ACC112 (cell line): Measurements from ENCODE around the gene IDE.

ENCODE experiments used
- H2AFZ ChIP-seq: fragments of 200-600 bp; sonication (generic); one replicate; pipeline ENCODE4 v1.6.0; 2017; ENCODE audit warnings: antibody characterized with exemption, low read length; ENCODE audit not compliant: unreplicated experiment
- H3K27ac ChIP-seq: fragments of 200-600 bp; sonication (generic); 2 replicates; pipeline ENCODE4 v1.5.1; 2014; ENCODE audit warnings: low read depth, mild to moderate bottlenecking, antibody characterized with exemption, low read length, moderate library complexity
- H3K27me3 ChIP-seq: fragments of 200-600 bp; sonication (generic); 2 replicates; pipeline ENCODE4 v1.6.1; 2014; ENCODE audit warnings: mild to moderate bottlenecking, antibody characterized with exemption, low read length, moderate library complexity, mixed read lengths; ENCODE audit not compliant: insufficient read depth
- H3K36me3 ChIP-seq: fragments of 200-600 bp; sonication (generic); 2 replicates; pipeline ENCODE4 v1.6.1; 2016; ENCODE audit warnings: mild to moderate bottlenecking, antibody characterized with exemption, low read length, moderate library complexity, mixed read lengths; ENCODE audit not compliant: insufficient read depth
- H3K4me1 ChIP-seq: fragments of 200-600 bp; sonication (generic); one replicate; pipeline ENCODE4 v1.6.1; 2016; ENCODE audit warnings: low read length, mixed read lengths; ENCODE audit not compliant: insufficient read depth, unreplicated experiment, control insufficient read depth
- H3K4me3 ChIP-seq: fragments of 200-600 bp; sonication (generic); 2 replicates; pipeline ENCODE4 v1.5.1; 2014; ENCODE audit warnings: mild to moderate bottlenecking, low read depth, low read length
- H3K79me2 ChIP-seq: fragments of 200-600 bp; sonication (generic); one replicate; pipeline ENCODE4 v1.6.0; 2016; ENCODE audit warnings: low read length; ENCODE audit not compliant: control insufficient read depth, unreplicated experiment, insufficient read depth

Gene IDE

GRCh38 chr10:92420546-92421275, 153.2 kb downstream of the IDE start:
- H3K79me2 ChIP-seq: no peaks in the 10 kb centered on the region
- H3K27ac ChIP-seq: no peak overlapping the region
- H3K36me3 ChIP-seq: no peaks in the 10 kb centered on the region
- no peaks in the 10 kb centered on the region for H3K4me1 ChIP-seq
- peak overlapping the region; percentile 70 for H3K4me3 ChIP-seq
- H2AFZ ChIP-seq: peak overlapping the region; percentile 75
- H3K27me3 ChIP-seq: peaks cover 20% of the 10 kb centered on the region

GRCh38 chr10:92419740-92420545, 153.9 kb downstream of the IDE start:
- H2AFZ ChIP-seq: peak overlapping the region; percentile 75
- H3K36me3 ChIP-seq: no peaks in the 10 kb centered on the region
- H3K4me3 ChIP-seq: peak overlapping the region; percentile 70
- H3K79me2 ChIP-seq: no peaks in the 10 kb centered on the region
- H3K27ac ChIP-seq: no peak overlapping the region
- no peaks in the 10 kb centered on the region for H3K4me1 ChIP-seq
- peaks cover 20% of the 10 kb centered on the region for H3K27me3 ChIP-seq

GRCh38 chr10:92418891-92419290, 155.0 kb downstream of the IDE start:
- no peaks in the 10 kb centered on the region for H3K79me2 ChIP-seq

GRCh38 chr10:92418221-92418620, 155.7 kb downstream of the IDE start:
- Histone ChIP-seq H2AFZ (no peak overlapping the region), H3K27me3 (peaks cover 20% of the 10 kb centered on the region), H3K4me1 (no peaks in the 10 kb centered on the region), H3K79me2 (no peaks in the 10 kb centered on the region), H3K27ac (no peak overlapping the region), H3K36me3 (no peaks in the 10 kb centered on the region), H3K4me3 (no peak overlapping the region)

More at GRCh38 chr10:92418891-92419290, 155.0 kb downstream of the IDE start:
- H3K36me3 ChIP-seq: no peaks in the 10 kb centered on the region
- no peak overlapping the region for H3K27ac ChIP-seq
- peaks cover 20% of the 10 kb centered on the region for H3K27me3 ChIP-seq
- H3K4me1 ChIP-seq: no peaks in the 10 kb centered on the region
- no peak overlapping the region for H3K4me3 ChIP-seq
- no peak overlapping the region for H2AFZ ChIP-seq

GRCh38 chr10:92413519-92413918, 160.4 kb downstream of the IDE start:
- no peak overlapping the region for H3K27ac ChIP-seq

GRCh38 chr10:92413011-92413410, 160.9 kb downstream of the IDE start:
- Histone ChIP-seq H3K27me3 (no peaks in the 10 kb centered on the region; the same call in 1 of the 2 replicates), H3K79me2 (no peaks in the 10 kb centered on the region), H3K27ac (no peak overlapping the region), H3K4me1 (no peaks in the 10 kb centered on the region), H3K4me3 (no peak overlapping the region), H2AFZ (no peak overlapping the region), H3K36me3 (no peaks in the 10 kb centered on the region)

More at GRCh38 chr10:92413519-92413918, 160.4 kb downstream of the IDE start:
- H3K4me3 ChIP-seq: no peak overlapping the region
- no peak overlapping the region for H2AFZ ChIP-seq
- H3K4me1 ChIP-seq: no peaks in the 10 kb centered on the region
- no peaks in the 10 kb centered on the region for H3K79me2 ChIP-seq
- H3K36me3 ChIP-seq: no peaks in the 10 kb centered on the region
- no peaks in the 10 kb centered on the region; the same call in 1 of the 2 replicates for H3K27me3 ChIP-seq

- no peak overlapping the region for H2AFZ ChIP-seq
- H3K27me3 ChIP-seq: no peaks in the 10 kb centered on the region; the same call in 1 of the 2 replicates
- peaks cover 6% of the 10 kb centered on the region for H3K4me1 ChIP-seq
- no peaks in the 10 kb centered on the region for H3K36me3 ChIP-seq
- no peaks in the 10 kb centered on the region for H3K79me2 ChIP-seq
- H3K4me3 ChIP-seq: no peak overlapping the region
- H3K27ac ChIP-seq: no peak overlapping the region
Observed at GRCh38 chr10:92411406-92411805, 162.5 kb downstream of the IDE start.

- Histone ChIP-seq H3K4me3 (no peak overlapping the region), H3K27ac (no peak overlapping the region), H3K36me3 (no peaks in the 10 kb centered on the region), H3K4me1 (peaks cover 6% of the 10 kb centered on the region), H2AFZ (no peak overlapping the region), H3K79me2 (no peaks in the 10 kb centered on the region), H3K27me3 (no peaks in the 10 kb centered on the region; the same call in 1 of the 2 replicates)
Observed at GRCh38 chr10:92410501-92410900, 163.4 kb downstream of the IDE start.

GRCh38 chr10:92408017-92408361, 165.9 kb downstream of the IDE start:
- H3K27me3 ChIP-seq: no peaks in the 10 kb centered on the region; the same call in 1 of the 2 replicates
- H3K36me3 ChIP-seq: no peaks in the 10 kb centered on the region
- H2AFZ ChIP-seq: no peak overlapping the region
- H3K27ac ChIP-seq: no peak overlapping the region
- no peaks in the 10 kb centered on the region for H3K79me2 ChIP-seq
- H3K4me1 ChIP-seq: peaks cover 6% of the 10 kb centered on the region
- no peak overlapping the region for H3K4me3 ChIP-seq

GRCh38 chr10:92407305-92408016, 166.4 kb downstream of the IDE start:
- H2AFZ ChIP-seq: no peak overlapping the region
- H3K4me1 ChIP-seq: peaks cover 6% of the 10 kb centered on the region
- no peak overlapping the region for H3K27ac ChIP-seq
- no peaks in the 10 kb centered on the region for H3K36me3 ChIP-seq
- no peak overlapping the region for H3K4me3 ChIP-seq
- H3K79me2 ChIP-seq: no peaks in the 10 kb centered on the region
- H3K27me3 ChIP-seq: no peaks in the 10 kb centered on the region; the same call in 1 of the 2 replicates
